IMR-90 (cell line): ENCODE results near the gene ALAS1. TPM values are rescaled to one million over a fixed set of nuclear protein-coding genes. Genes with fewer than 3 reads are reported as not detected.

Experiments
- ATAC-seq: fragments of 200-7000 bp; cut with Tn5 transposase; 2 replicates; pipeline ENCODE4 v1.9.1; 2020; ENCODE audit warnings: low read depth, mild to moderate bottlenecking, moderate library complexity
- BruUV-seq: library from RNA; stranded (reverse); fragments of 400-500 nt; replicated peaks from 2 replicates; lab custom pipeline; 2021; lab: Mats Ljungman, UMichigan
- CTCF ChIA-PET: fragments of 300-600 bp; formaldehyde crosslinking; extraction: SDS; loops from one replicate; lab custom pipeline; 2021; ENCODE audit warnings: antibody characterized with exemption; lab: Yijun Ruan, JAX
- POLR2A ChIA-PET: fragments of 300-600 bp; sonication (Branson Sonifier 250); formaldehyde crosslinking; loops from one replicate; lab custom pipeline; 2022; ENCODE audit warnings: antibody characterized with exemption; ENCODE audit not compliant: unreplicated experiment; lab: Charles Lee
- DNase-seq: peaks from one replicate; pipeline ENCODE4 v3.0.0; 2013
- H2AFZ ChIP-seq: replicated peaks from 2 replicates; pipeline ENCODE3; 2013; ENCODE audit warnings: low read length, mild to moderate bottlenecking; ENCODE audit not compliant: poor library complexity
- H2AK5ac ChIP-seq: 2 replicates; pipeline ENCODE4 v1.6.1; 2013; ENCODE audit warnings: low read depth, low read length, inconsistent platforms
- H2AK9ac ChIP-seq: replicated peaks from 2 replicates; pipeline ENCODE3; 2013; ENCODE audit warnings: mild to moderate bottlenecking, low read depth, low read length, moderate library complexity; ENCODE audit not compliant: poor library complexity
- H2BK120ac ChIP-seq: 2 replicates; pipeline ENCODE4 v1.6.1; 2013; ENCODE audit warnings: low read depth, low read length, inconsistent platforms
- H2BK15ac ChIP-seq: 3 replicates; pipeline ENCODE4 v1.6.1; 2013; ENCODE audit warnings: low read depth, low read length, inconsistent platforms
- H2BK20ac ChIP-seq: 2 replicates; pipeline ENCODE4 v1.6.1; 2013; ENCODE audit warnings: low read depth, mild to moderate bottlenecking, inconsistent platforms, low read length, moderate library complexity
- H2BK5ac ChIP-seq: 2 replicates; pipeline ENCODE4 v1.6.1; 2013; ENCODE audit warnings: mild to moderate bottlenecking, low read depth, low read length, inconsistent platforms; ENCODE audit not compliant: poor library complexity, severe bottlenecking
- H3K14ac ChIP-seq: replicated peaks from 2 replicates; pipeline ENCODE4 v1.6.1; 2013; ENCODE audit warnings: low read depth, low read length, inconsistent platforms
- H3K18ac ChIP-seq: 2 replicates; pipeline ENCODE4 v1.6.1; 2013; ENCODE audit warnings: low read depth, low read length, control low read depth
- H3K23ac ChIP-seq: 2 replicates; pipeline ENCODE4 v1.6.1; 2013; ENCODE audit warnings: low read depth, low read length, inconsistent platforms
- H3K27ac ChIP-seq: 2 replicates; pipeline ENCODE4 v1.5.1; 2013; ENCODE audit warnings: mild to moderate bottlenecking, control low read depth, low read length; ENCODE audit not compliant: insufficient read depth
- H3K27me3 ChIP-seq: 2 replicates; pipeline ENCODE4 v1.6.1; 2013; ENCODE audit warnings: low read length; ENCODE audit not compliant: control insufficient read depth, insufficient read depth
- H3K36me3 ChIP-seq: 2 replicates; pipeline ENCODE4 v1.6.1; 2013; ENCODE audit warnings: low read length, mixed read lengths; ENCODE audit not compliant: control insufficient read depth, insufficient read depth
- H3K4ac ChIP-seq: 2 replicates; pipeline ENCODE4 v1.6.1; 2013; ENCODE audit warnings: low read depth, low read length, inconsistent platforms
- H3K4me1 ChIP-seq: 2 replicates; pipeline ENCODE4 v1.6.1; 2013; ENCODE audit warnings: low read length, mixed read lengths; ENCODE audit not compliant: control insufficient read depth, insufficient read depth
- H3K4me2 ChIP-seq: 2 replicates; pipeline ENCODE4 v1.6.1; 2013; ENCODE audit warnings: low read depth, mild to moderate bottlenecking, control low read depth, low read length, moderate library complexity
- H3K4me3 ChIP-seq: 2 replicates; pipeline ENCODE4 v1.5.1; 2013; ENCODE audit warnings: low read depth, mild to moderate bottlenecking, control low read depth, low read length, moderate library complexity; ENCODE audit not compliant: insufficient read depth
- H3K56ac ChIP-seq: 2 replicates; pipeline ENCODE4 v1.6.1; 2013; ENCODE audit warnings: low read length, inconsistent platforms; ENCODE audit not compliant: insufficient read depth; ENCODE audit errors: extremely low read depth
- H3K79me1 ChIP-seq, 2 experiments: 2 replicates each; pipeline ENCODE4 v1.6.1; 2013; ENCODE audit warnings: low read length in 2 of 2, inconsistent platforms in 1 of 2, low read depth in 1 of 2
- H3K9ac ChIP-seq: 2 replicates; pipeline ENCODE4 v1.6.1; 2013; ENCODE audit warnings: low read depth, low read length, control low read depth
- H3K9me1 ChIP-seq: 2 replicates; pipeline ENCODE4 v1.6.1; 2013; ENCODE audit warnings: low read length, inconsistent platforms; ENCODE audit not compliant: insufficient read depth
- H3K9me3 ChIP-seq: 2 replicates; pipeline ENCODE4 v1.6.1; 2013; ENCODE audit warnings: low read length; ENCODE audit not compliant: control insufficient read depth, insufficient read depth
- H4K20me1 ChIP-seq: 2 replicates; pipeline ENCODE4 v1.6.1; 2013; ENCODE audit warnings: low read length, inconsistent platforms; ENCODE audit not compliant: insufficient read depth
- H4K5ac ChIP-seq: 2 replicates; pipeline ENCODE4 v1.6.1; 2013; ENCODE audit warnings: mild to moderate bottlenecking, low read depth, low read length, control low read depth
- H4K8ac ChIP-seq, 2 experiments: 2 replicates each; pipeline ENCODE4 v1.6.1; 2013; ENCODE audit warnings: low read depth in 2 of 2, low read length in 2 of 2, control low read depth in 1 of 2, inconsistent platforms in 1 of 2
- H4K91ac ChIP-seq: 2 replicates; pipeline ENCODE4 v1.6.1; 2013; ENCODE audit warnings: low read depth, low read length, inconsistent platforms; ENCODE audit not compliant: insufficient read depth
- CTCF ChIP-seq: conservative IDR thresholded peaks from 2 replicates; pipeline ENCODE4 v1.5.1; 2012; ENCODE audit warnings: mild to moderate bottlenecking, low read depth, low read length, improper control_type of control experiment
- MAFK ChIP-seq: IDR thresholded peaks from 2 replicates; pipeline ENCODE4 v1.6.1; 2012; ENCODE audit warnings: low read depth, low read length, improper control_type of control experiment
- NFE2L2 ChIP-seq: fragments of 150-350 bp; IDR thresholded peaks from 2 replicates; pipeline ENCODE4 v1.6.1; 2016; ENCODE audit warnings: low read depth, mild to moderate bottlenecking, low read length
- POLR2A ChIP-seq: IDR thresholded peaks from 2 replicates; pipeline ENCODE4 v1.6.1; 2012; ENCODE audit warnings: mild to moderate bottlenecking, low read depth, low read length
- RCOR1 ChIP-seq: IDR thresholded peaks from 2 replicates; pipeline ENCODE4 v1.6.1; 2012; ENCODE audit warnings: mild to moderate bottlenecking, low read length, improper control_type of control experiment; ENCODE audit not compliant: insufficient replicate concordance
- RFX5 ChIP-seq: IDR thresholded peaks from 2 replicates; pipeline ENCODE4 v1.8.0; 2012; ENCODE audit warnings: low read depth, mild to moderate bottlenecking, low read length, moderate library complexity
- WGBS, 2 experiments: methylation state at CpG; one replicate each; pipeline versions ENCODE4 v1.1.5 to v1.1.7; 2013; ENCODE audit warnings: missing lambda C conversion rate in 2 of 2; ENCODE audit not compliant: insufficient read length in 1 of 2; ENCODE audit errors: extremely low coverage in 2 of 2; 5-methylcytosine and 5-hydroxymethylcytosine counted together
- dilution Hi-C: fragments of 300-500 bp; cut with HindIII; formaldehyde crosslinking; loops from one replicate; pipeline ENCODE4 v1.14.3; 2018; ENCODE audit warnings: low sequenced_read_pairs; ENCODE audit not compliant: unreplicated experiment
- in situ Hi-C: fragments of 300-500 bp; cut with MboI; formaldehyde crosslinking; loops from 3 replicates; pipeline ENCODE4 v1.14.3; 2019; ENCODE audit warnings: low sequenced_read_pairs, inconsistent platforms, mixed read lengths
- intact Hi-C: fragments of 100-400 bp; cut with micrococcal nuclease; formaldehyde crosslinking; loops from 2 replicates; pipeline ENCODE4 v1.10.0; 2022
- polyA plus RNA-seq, 3 experiments: library from polyadenylated mRNA; depleted of rRNA; stranded (reverse); fragments of >200 nt; gene quantifications; 2 replicates each; pipeline ENCODE4 v1.2.3, GENCODE V29; 2012; ENCODE audit warnings: low replicate concordance in 1 of 3
- total RNA-seq: library from RNA; depleted of rRNA; stranded (reverse); fragments of >200 nt; gene quantifications from 2 replicates; pipeline ENCODE4 v1.2.3, GENCODE V29; 2012

Gene ALAS1
- total and polyA plus RNA-seq, 2 of the 4 experiments (the other 2 are of a cell fraction) = 32.8 to 47.2 TPM

GRCh38 chr3:52176951-52177700, 20.8 kb upstream of the ALAS1 start:
- Histone ChIP-seq H3K27ac (no peak overlapping the region), H2BK5ac (no peak overlapping the region), H3K4me2 (no peak overlapping the region), H2AK9ac (no peak overlapping the region), H3K27me3 (peaks cover 9% of the 10 kb centered on the region), H3K9me3 (no peaks in the 10 kb centered on the region), H3K18ac (no peak overlapping the region), H3K23ac (no peak overlapping the region), H3K79me1 (no peaks in the 10 kb centered on the region), H2AK5ac (no peak overlapping the region), H3K14ac (peak overlapping the region; percentile 47; the same call in 1 of the 2 replicates), H4K91ac (no peak overlapping the region), H3K4me1 (peaks cover 5% of the 10 kb centered on the region; the same call in 1 of the 2 replicates), H2BK15ac (no peak overlapping the region), H3K4ac (no peak overlapping the region; the same call in 1 of the 2 replicates), H3K36me3 (no peaks in the 10 kb centered on the region), H2BK120ac (no peak overlapping the region), H3K9me1 (peaks cover 14% of the 10 kb centered on the region), H3K9ac (no peak overlapping the region), H3K56ac (no peak overlapping the region), H4K20me1 (no peaks in the 10 kb centered on the region), H4K8ac (no peak overlapping the region), H2AFZ (peak overlapping the region; percentile 53), H3K4me3 (no peak overlapping the region), H2BK20ac (no peak overlapping the region), H4K5ac (no peak overlapping the region)
- TF ChIP-seq RCOR1 (no peak), NFE2L2 (no peak), MAFK (no peak), CTCF (no peak), RFX5 (no peak), POLR2A (no peak)
- CTCF ChIA-PET = no interaction called here
- in situ Hi-C loops (no loop called here), intact Hi-C loops (no loop called here), dilution Hi-C loops (no loop called here)
- ATAC-seq = no peak
- 74% methylated on average over 3 of the region's 15 CpGs; no CpG with 5 or more reads in 1 of the 2 experiments for WGBS, 2 experiments
- no TSS peak for BruUV-seq
- DNase-seq = no peak
- POLR2A ChIA-PET = no interaction called here
